Vagina (tissue), 2 donors: ENCODE measurements around the gene SLC28A1.

ENCODE experiments used
- CTCF ChIP-seq, 3 experiments: fragments of 450-650 bp in 2 of 3; fragments of 200-600 bp in 1 of 3; sonication (generic) in 1 of 3; IDR thresholded peaks; one replicate each; pipeline ENCODE4 v1.5.1; 2017 to 2019; ENCODE audit warnings: antibody characterized with exemption in 3 of 3, mild to moderate bottlenecking in 2 of 3, moderate library complexity in 2 of 3
- POLR2A ChIP-seq, 2 donors: fragments of 450-650 bp; IDR thresholded peaks; one replicate each; pipeline ENCODE4 v1.6.1; 2017; ENCODE audit warnings: antibody characterized with exemption in 2 of 2, mild to moderate bottlenecking in 2 of 2, moderate library complexity in 2 of 2
- POLR2AphosphoS5 ChIP-seq, 2 donors: sonication (generic); formaldehyde crosslinking; IDR thresholded peaks; one replicate each; pipeline ENCODE4 v1.9.0; 2017; ENCODE audit warnings: antibody characterized with exemption in 2 of 2, mild to moderate bottlenecking in 2 of 2, low read depth in 1 of 2; ENCODE audit not compliant: insufficient read depth in 1 of 2

GRCh38 chr15:84903751-84904150, 19.3 kb downstream of the SLC28A1 start:
- TF ChIP-seq CTCF (IDR thresholded peaks at IDR 0.05) (no peak), POLR2AphosphoS5 (IDR thresholded peaks at IDR 0.05; ENCODE audit: insufficient read depth in 1 of 2, low read depth in 1 of 2) (no peak), POLR2A (IDR thresholded peaks at IDR 0.05) (no peak)
